ENCODE measurements around the gene ROR2. TPM values are rescaled to one million over a fixed set of nuclear protein-coding genes. Genes with fewer than 3 reads are reported as not detected.

The ROR2 gene
- total and polyA plus RNA-seq, 2 experiments from 2014 or later, result 8.1 to 18.8 TPM

DNA sequence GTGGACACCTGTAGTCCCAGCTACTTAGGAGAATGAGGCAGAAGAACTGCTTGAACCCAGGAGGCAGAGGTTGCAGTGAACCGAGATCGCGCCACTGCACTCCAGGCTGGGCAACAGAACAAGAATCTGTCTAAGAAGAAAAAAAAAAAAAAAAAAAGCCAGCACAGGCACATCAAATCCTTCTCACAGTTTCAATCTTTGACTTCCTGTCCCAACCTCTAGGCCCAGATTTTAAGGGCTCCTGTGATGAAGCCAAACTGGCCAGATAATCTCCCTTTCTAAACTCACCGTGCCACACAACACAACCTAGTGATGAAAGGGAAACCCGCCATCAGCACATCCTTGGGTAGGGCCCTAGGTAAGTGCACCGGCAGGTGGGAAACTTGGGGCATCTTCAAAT is 58.1 kb downstream of the ROR2 start:
- Histone ChIP-seq H2AFZ (no peak overlapping the region), H3K4me3 (no peak overlapping the region), H3K36me3 (ENCODE audit: insufficient read depth) (no peaks in the 10 kb centered on the region), H3K27ac (ENCODE audit: low read depth) (no peak overlapping the region), H3K9me2 (ENCODE audit: insufficient read depth) (no peaks in the 10 kb centered on the region), H3K27me3 (ENCODE audit: insufficient read depth) (peaks cover 29% of the 10 kb centered on the region), H3K4me2 (no peak overlapping the region), H3K4me1 (ENCODE audit: insufficient read depth) (peaks cover 28% of the 10 kb centered on the region), H4K20me1 (replicated peaks; ENCODE audit: insufficient read depth) (0 out of 2 replicates have a peak, but pooled peaks cover 2% of the 10 kb centered on the region), H3K79me2 (replicated peaks; ENCODE audit: insufficient read depth) (peaks cover 6% of the 10 kb centered on the region; the same call in 1 of the 2 replicates), H3F3A (replicated peaks; ENCODE audit: low read depth) (no peaks in the 10 kb centered on the region)
- no peaks in the 10 kb centered on the region; the same call in 2 of the 3 replicates for H3K9me3 Mint-ChIP-seq
- H3K4me3 Mint-ChIP-seq, result no peak overlapping the region
- peaks cover 49% of the 10 kb centered on the region for H3K4me1 Mint-ChIP-seq
- no peaks in the 10 kb centered on the region; the same call in 2 of the 3 replicates for H3K36me3 Mint-ChIP-seq (ENCODE audit: low read depth)
- peaks cover 35% of the 10 kb centered on the region for H3K27me3 Mint-ChIP-seq (ENCODE audit: insufficient read depth, low read depth, poor library complexity)
- TF ChIP-seq CREB1 (CRISPR knock-in tag; IDR thresholded peaks at IDR 0.05; ENCODE audit: low read depth), result no peak
- TF ChIP-seq, protein P1, sequence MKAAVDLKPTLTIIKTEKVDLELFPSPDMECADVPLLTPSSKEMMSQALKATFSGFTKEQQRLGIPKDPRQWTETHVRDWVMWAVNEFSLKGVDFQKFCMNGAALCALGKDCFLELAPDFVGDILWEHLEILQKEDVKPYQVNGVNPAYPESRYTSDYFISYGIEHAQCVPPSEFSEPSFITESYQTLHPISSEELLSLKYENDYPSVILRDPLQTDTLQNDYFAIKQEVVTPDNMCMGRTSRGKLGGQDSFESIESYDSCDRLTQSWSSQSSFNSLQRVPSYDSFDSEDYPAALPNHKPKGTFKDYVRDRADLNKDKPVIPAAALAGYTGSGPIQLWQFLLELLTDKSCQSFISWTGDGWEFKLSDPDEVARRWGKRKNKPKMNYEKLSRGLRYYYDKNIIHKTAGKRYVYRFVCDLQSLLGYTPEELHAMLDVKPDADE (IDR thresholded peaks at IDR 0.05), result no peak
- TF ChIP-seq, protein P2, sequence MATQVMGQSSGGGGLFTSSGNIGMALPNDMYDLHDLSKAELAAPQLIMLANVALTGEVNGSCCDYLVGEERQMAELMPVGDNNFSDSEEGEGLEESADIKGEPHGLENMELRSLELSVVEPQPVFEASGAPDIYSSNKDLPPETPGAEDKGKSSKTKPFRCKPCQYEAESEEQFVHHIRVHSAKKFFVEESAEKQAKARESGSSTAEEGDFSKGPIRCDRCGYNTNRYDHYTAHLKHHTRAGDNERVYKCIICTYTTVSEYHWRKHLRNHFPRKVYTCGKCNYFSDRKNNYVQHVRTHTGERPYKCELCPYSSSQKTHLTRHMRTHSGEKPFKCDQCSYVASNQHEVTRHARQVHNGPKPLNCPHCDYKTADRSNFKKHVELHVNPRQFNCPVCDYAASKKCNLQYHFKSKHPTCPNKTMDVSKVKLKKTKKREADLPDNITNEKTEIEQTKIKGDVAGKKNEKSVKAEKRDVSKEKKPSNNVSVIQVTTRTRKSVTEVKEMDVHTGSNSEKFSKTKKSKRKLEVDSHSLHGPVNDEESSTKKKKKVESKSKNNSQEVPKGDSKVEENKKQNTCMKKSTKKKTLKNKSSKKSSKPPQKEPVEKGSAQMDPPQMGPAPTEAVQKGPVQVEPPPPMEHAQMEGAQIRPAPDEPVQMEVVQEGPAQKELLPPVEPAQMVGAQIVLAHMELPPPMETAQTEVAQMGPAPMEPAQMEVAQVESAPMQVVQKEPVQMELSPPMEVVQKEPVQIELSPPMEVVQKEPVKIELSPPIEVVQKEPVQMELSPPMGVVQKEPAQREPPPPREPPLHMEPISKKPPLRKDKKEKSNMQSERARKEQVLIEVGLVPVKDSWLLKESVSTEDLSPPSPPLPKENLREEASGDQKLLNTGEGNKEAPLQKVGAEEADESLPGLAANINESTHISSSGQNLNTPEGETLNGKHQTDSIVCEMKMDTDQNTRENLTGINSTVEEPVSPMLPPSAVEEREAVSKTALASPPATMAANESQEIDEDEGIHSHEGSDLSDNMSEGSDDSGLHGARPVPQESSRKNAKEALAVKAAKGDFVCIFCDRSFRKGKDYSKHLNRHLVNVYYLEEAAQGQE (IDR thresholded peaks at IDR 0.05; ENCODE audit: unreplicated experiment), result no peak
- TF ChIP-seq ZNF114 (CRISPR knock-in tag; IDR thresholded peaks at IDR 0.05), result no peak
- no peak for TF ChIP-seq EZH2phosphoT487 (IDR thresholded peaks at IDR 0.05; ENCODE audit: unreplicated experiment)
- no peak for TF ChIP-seq POLR2AphosphoS5 (IDR thresholded peaks at IDR 0.05; ENCODE audit: low read depth)
- TF ChIP-seq EZH2 (IDR thresholded peaks at IDR 0.05; ENCODE audit: low read depth, unreplicated experiment), result no peak
- no peak for TF ChIP-seq ZNF331 (CRISPR knock-in tag; IDR thresholded peaks at IDR 0.05; ENCODE audit: low read depth)
- TF ChIP-seq NANOG (IDR thresholded peaks at IDR 0.05; ENCODE audit: borderline replicate concordance), result no peak
- TF ChIP-seq, protein P3, sequence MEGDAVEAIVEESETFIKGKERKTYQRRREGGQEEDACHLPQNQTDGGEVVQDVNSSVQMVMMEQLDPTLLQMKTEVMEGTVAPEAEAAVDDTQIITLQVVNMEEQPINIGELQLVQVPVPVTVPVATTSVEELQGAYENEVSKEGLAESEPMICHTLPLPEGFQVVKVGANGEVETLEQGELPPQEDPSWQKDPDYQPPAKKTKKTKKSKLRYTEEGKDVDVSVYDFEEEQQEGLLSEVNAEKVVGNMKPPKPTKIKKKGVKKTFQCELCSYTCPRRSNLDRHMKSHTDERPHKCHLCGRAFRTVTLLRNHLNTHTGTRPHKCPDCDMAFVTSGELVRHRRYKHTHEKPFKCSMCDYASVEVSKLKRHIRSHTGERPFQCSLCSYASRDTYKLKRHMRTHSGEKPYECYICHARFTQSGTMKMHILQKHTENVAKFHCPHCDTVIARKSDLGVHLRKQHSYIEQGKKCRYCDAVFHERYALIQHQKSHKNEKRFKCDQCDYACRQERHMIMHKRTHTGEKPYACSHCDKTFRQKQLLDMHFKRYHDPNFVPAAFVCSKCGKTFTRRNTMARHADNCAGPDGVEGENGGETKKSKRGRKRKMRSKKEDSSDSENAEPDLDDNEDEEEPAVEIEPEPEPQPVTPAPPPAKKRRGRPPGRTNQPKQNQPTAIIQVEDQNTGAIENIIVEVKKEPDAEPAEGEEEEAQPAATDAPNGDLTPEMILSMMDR (conservative IDR thresholded peaks at IDR 0.05; ENCODE audit: low read depth in 2 of 2), result no peak
- TF ChIP-seq JUNB (IDR thresholded peaks at IDR 0.05; ENCODE audit: unreplicated experiment), result no peak
- no peak for TF ChIP-seq STAT1 (IDR thresholded peaks at IDR 0.05; ENCODE audit: unreplicated experiment)
- TF ChIP-seq, protein P4, sequence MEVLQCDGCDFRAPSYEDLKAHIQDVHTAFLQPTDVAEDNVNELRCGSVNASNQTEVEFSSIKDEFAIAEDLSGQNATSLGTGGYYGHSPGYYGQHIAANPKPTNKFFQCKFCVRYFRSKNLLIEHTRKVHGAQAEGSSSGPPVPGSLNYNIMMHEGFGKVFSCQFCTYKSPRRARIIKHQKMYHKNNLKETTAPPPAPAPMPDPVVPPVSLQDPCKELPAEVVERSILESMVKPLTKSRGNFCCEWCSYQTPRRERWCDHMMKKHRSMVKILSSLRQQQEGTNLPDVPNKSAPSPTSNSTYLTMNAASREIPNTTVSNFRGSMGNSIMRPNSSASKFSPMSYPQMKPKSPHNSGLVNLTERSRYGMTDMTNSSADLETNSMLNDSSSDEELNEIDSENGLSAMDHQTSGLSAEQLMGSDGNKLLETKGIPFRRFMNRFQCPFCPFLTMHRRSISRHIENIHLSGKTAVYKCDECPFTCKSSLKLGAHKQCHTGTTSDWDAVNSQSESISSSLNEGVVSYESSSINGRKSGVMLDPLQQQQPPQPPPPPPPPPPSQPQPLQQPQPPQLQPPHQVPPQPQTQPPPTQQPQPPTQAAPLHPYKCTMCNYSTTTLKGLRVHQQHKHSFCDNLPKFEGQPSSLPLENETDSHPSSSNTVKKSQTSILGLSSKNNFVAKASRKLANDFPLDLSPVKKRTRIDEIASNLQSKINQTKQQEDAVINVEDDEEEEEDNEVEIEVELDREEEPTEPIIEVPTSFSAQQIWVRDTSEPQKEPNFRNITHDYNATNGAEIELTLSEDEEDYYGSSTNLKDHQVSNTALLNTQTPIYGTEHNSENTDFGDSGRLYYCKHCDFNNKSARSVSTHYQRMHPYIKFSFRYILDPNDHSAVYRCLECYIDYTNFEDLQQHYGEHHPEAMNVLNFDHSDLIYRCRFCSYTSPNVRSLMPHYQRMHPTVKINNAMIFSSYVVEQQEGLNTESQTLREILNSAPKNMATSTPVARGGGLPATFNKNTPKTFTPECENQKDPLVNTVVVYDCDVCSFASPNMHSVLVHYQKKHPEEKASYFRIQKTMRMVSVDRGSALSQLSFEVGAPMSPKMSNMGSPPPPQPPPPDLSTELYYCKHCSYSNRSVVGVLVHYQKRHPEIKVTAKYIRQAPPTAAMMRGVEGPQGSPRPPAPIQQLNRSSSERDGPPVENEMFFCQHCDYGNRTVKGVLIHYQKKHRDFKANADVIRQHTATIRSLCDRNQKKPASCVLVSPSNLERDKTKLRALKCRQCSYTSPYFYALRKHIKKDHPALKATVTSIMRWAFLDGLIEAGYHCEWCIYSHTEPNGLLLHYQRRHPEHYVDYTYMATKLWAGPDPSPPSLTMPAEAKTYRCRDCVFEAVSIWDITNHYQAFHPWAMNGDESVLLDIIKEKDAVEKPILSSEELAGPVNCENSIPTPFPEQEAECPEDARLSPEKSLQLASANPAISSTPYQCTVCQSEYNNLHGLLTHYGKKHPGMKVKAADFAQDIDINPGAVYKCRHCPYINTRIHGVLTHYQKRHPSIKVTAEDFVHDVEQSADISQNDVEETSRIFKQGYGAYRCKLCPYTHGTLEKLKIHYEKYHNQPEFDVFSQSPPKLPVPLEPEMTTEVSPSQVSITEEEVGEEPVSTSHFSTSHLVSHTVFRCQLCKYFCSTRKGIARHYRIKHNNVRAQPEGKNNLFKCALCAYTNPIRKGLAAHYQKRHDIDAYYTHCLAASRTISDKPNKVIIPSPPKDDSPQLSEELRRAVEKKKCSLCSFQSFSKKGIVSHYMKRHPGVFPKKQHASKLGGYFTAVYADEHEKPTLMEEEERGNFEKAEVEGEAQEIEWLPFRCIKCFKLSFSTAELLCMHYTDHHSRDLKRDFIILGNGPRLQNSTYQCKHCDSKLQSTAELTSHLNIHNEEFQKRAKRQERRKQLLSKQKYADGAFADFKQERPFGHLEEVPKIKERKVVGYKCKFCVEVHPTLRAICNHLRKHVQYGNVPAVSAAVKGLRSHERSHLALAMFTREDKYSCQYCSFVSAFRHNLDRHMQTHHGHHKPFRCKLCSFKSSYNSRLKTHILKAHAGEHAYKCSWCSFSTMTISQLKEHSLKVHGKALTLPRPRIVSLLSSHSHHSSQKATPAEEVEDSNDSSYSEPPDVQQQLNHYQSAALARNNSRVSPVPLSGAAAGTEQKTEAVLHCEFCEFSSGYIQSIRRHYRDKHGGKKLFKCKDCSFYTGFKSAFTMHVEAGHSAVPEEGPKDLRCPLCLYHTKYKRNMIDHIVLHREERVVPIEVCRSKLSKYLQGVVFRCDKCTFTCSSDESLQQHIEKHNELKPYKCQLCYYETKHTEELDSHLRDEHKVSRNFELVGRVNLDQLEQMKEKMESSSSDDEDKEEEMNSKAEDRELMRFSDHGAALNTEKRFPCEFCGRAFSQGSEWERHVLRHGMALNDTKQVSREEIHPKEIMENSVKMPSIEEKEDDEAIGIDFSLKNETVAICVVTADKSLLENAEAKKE (CRISPR knock-in tag; IDR thresholded peaks at IDR 0.05), result no peak
- H3K27ac Mint-ChIP-seq, result no peak overlapping the region
- DNase-seq (ENCODE audit: low spot score) (no peak), ATAC-seq (no peak)

Measured in GM23338 (cell line).